Stimulated activated CD4-positive, alpha-beta T cell treated with anti-CD3 and anti-CD28 coated beads, Interleukin-4, amount 100 ng/mL, for 1 hour (primary cell): ENCODE results near the gene GAB4.
"Not testable (repeated sequence)": the region's sequence is repeated elsewhere in the genome, so short reads cannot be mapped to it uniquely, and the experiment has no call there.

Experiments used
- DNase-seq: peaks from one replicate; pipeline ENCODE4 v3.0.0-alpha.2; 2020

The GAB4 gene

DNA sequence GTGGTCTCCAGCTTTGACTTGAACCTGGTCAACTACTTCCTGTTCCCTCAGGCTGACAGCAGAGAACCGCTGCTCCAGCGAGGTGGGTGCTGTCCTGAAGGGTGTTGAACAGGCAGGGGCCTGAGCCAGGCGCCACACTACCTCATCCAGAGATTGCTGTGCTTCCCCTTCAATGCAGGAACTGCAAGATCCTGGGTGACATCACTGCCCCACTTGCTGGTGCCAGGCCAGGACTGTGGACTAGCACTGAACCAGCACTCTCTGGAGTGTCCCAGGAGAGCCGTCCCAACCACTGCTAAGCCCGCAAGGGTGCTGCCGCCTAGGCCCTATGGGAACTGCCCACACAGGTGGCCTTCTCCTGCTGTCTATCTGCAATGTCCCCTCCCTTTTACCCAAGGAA, 51.7 kb downstream of the GAB4 start:
- no peak for DNase-seq

DNA sequence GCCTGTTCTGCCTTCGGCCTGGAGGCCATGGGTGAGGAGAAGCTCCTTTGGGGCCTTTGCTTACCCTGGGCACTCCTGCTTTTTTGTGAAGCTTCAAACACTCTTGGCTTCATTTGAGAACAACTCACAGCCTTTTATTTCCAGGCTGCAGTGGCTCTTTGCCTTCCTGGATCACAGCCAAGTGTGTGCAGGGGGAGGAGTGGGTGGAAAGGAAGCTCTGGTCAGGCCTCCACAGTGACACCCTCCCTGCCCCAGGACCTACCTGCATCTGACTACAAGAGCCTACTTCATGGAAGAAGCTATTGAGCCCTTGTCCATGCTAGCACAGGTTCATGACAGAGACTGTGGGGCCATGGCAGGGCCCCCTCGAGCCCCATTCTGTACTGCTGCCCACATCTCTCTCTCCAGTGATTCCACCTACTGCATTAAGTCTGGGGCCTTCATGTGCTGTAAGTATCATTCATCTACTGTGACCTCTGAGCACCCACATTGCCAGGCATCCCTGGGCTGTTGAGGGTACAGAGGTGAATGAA, 52.3 kb downstream of the GAB4 start:
- DNase-seq = no peak

DNA sequence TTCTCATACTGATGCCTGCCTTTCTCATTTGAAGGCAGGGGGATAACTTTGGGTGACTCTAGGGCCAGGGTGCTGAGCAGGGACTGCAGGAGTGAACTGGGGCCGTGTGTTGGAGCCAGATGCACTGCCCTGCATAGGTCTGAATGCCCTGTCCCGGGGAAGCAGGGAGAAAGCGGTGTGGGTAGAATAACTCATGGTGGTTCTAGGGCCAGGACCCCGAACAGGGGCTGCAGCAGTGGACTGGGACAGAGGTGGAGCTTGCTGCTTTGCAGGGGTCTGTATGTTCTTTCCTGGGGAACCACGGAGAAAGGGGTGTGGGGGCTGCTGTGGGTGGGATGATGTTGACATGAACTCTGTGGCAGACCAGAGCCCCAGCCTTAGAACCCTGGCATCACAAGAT, 52.9 kb downstream of the GAB4 start:
- no peak for DNase-seq

DNA sequence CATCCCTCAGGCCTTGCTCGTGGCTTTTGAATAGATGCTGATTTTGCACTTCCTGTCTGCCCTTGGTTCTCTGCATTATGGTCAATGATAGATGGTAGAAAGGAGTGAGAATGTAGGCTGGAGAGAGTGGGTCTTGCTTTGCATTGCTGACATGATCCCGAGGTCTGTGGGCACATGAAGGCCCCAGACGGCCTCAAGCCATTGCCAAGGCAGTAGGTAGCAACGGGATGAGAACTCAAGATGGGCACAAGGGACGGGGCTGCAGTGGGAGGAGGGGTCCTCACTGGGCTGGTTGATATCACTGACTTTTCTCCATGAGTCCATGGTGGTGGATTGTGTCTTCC, 54.0 kb downstream of the GAB4 start:
- DNase-seq = no peak

DNA sequence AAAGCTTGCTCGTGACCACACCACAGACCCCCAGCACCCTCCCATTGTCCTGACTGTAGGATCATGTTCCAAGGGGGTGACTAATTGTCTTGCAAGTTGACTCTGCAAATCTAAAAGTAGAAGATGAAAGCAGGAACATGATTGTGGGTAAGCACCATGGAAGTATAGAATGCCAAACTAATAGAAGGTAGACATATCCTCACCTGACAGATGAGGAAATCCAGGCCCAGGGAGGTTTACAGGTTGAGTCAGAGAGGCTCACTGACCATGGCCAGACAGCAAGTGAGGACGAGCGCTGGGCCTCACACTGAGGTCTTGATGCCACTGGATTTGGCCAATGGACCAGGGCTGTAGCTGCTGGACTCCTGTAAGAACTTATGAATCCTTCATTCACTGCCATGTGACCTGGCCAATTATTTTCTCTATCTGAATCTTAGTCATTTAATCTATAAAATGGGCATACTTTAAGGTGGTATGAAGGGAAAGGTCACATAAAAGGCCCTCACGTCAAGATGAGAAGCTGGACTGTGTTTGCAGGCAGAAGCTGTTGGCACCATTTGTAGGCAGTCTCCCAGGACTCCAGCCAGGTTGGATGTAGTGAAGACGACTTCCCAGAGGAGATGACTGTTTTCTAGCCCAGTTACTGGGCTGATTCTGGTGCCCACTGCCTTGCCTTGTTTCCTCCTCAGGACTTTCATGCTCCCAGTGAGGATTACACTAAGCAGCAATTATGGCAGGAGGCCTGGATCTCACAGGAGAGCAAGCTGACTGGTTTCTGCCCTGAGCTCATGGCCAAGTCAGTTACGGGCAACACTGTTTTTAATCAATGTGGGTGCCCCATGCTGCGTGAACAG, 54.6 kb downstream of the GAB4 start:
- no peak for DNase-seq

DNA sequence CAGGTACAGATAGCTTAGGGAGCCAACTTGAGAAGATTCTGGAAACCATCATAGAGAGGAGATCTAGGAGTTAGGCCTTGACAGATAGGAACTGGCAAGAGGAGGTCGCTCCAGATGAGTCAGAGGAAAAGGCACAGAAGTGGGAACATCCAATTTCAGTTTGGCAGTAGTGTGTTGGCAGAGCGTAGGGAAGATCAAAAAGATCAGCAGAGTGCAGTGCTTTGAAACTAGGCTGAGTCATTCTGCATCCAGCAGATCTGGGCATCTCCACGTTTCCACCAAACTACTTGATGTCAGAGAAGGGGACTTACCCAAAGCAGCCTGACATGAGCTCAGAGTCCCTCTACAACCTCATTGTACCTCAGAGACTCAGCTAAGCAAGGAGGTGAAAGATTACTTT, 58.5 kb downstream of the GAB4 start:
- DNase-seq = no peak

DNA sequence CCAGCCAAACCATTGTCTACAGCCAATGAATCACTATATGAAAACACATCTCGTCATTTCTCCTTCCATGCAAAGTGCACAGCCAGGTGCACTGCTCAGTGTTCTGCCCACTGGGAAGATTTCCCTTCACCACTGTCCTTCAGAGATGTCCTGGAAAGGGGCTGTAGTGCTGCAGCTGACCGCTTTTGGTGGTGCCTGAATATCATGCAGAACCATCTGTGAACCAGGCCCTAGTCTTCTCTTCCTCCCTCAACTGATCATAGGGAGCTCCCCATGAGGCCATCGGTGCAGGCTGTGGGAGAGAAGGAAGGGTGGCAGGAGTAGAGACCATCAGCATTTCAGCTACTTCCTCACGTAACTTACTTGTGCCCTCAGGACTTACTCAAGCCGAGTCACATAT, 70.2 kb downstream of the GAB4 start:
- DNase-seq = no peak

DNA sequence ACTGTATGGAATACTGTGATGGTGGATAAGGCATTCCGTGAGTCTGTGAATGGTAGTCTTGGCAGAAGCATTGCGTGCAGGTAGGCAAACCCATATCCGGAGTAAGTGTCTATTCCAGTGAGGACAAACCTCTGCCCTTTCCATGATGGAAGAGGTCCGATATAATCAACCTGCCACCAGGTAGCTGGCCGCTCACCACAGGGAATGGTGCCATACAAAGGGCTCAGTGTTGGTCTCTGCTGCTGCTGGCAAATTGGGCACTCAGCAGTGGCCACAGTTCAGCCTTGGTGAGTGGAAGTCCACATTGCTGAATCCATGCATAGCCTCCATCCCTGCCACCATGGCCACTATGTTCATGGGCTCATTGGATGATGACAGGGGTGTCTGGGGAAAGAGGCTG, 70.8 kb downstream of the GAB4 start:
- DNase-seq = not testable (repeated sequence)

DNA sequence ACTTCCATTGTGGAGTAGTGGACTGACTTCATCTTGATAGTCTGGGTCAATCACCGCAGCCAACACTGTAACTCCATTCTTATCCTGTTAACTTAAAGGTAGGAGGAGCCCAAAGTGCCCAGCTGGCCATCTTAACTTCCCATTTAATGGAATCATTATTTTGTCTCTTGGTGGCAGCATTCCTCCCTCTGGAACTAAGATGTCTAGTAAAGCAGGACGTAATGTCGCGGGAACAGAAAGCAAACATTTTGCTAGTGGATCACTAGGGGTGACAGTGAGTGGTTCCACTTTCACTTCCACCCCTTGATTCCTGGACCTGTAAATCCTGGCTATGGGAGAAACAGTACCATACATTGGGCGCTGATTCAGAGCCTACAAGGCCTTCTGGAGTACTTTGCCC, 71.4 kb downstream of the GAB4 start:
- no peak for DNase-seq

DNA sequence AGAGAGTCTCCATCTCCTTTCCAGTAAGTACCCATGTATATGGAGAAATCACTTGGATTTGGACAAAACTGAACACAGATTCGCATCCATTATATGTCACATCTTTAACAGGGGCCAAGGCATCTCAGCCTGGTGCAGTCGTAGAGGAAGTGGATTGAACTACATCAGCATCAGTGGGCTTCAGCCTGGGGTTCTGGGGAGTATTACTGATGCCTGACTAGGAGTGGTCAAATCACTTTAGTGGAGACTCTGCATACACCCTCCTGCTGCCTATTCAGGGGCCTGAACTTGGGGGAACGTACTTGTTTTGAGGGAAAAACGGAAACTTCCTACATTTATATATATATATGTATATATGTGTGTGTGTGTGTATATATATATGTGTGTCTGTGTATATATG, 72.8 kb downstream of the GAB4 start:
- DNase-seq = no peak

DNA sequence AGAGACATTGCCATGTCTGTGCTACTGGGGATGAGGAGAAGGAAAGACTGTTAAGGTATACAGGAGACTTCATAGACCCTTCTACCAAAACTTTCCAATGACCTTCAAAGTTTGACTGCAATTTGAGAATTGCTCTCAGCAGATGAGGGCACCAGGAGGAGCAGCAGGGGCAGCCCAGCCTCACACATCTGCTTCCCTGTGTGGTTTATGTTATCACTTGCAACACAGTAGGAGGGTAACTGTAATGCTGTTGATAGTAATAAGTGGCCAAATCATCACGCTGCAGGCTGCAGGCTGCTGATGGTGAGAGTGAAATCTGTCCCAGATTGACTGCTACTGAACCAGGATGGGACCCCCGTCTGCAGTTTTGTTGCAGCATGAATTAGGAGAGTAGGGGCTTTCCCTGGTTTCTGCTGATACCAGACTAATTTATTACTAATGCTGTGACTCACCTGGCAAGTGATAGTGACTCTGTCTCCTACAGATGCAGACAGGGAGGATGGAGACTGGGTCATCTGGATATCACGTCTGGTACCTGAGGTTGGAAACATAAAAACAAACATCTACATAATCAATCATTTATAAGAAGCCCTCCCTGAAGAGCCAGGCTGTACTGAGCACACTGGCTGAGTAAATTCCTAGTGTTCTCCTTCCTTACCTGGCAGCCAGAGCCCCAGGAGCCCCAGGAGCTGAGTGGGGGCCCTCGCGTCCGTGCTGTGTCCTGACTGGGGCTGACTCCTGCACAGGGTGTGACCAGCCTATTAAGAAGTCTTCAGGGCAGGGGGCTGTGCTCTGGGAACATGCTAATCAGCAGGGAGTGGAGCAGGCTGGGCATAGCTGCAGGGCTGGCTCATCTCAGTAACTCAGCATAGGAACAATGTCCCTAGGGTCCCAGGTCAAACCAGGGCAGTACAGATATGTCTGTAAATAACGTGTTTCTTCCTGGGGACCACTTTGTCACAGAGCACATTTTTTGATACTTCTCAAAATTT, 74.4 kb downstream of the GAB4 start:
- no peak for DNase-seq

DNA sequence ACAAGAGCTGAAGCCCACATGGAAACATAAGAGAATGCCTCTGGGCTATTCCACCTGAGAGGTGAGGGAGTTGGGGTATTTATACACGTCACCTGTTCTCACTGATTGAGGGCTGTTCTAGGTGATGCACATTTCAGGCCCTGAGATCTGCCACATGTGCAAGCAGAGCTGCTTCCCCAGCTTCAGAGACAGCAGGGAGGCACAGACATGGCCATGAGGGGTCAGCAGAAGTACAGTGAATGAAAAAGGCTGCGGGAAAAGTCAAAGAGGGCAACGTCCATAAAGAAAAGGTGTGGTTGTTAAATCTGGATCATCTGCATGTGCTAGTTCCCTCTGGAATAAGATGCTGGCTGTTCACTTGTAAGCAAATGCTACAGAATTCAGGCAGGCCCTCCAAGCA, 75.4 kb downstream of the GAB4 start:
- DNase-seq = no peak

DNA sequence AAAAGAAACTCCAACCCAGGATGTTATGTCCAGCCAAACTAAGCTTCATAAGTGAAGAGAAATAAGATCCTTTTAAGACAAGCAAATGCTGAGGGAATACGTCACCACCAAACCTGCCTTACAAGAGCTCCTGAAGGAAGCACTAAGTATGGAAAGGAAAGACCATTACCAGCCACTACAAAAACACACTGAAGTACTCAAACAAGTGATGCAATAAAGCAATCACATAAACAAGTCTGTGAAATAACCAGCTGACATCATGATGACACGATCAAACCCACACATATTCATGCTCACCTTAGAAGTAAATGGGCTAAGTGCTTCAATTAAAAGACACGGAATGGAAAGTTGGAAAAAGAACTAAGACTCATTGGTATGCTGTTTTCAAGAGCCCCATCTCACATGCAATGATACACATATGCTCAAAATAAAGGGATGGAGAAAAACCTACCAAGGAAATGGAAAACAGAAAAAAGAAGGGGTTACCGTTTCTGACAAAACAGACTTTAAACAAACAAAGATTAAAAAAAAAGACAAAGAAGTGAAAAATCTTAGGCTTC, 82.5 kb downstream of the GAB4 start:
- DNase-seq = no peak

DNA sequence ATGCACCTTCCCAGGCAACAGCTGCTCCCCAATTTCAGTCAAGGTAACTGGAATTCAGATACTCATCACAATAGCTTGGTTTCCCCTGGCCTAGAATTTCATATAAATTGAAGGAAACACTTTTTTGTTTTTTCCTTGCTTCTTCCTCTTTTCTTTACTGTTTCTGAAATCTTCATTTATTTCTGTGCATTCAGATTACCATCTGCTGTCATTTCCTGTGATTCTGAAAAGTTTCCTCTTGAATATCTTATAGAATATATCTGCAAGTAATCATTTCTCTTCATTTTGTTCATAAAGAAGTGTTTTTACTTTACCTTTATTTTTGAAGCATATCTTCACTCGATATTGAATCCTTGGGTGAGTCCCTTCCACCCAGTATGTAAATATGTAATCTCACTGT, 85.3 kb downstream of the GAB4 start:
- DNase-seq = no peak

DNA sequence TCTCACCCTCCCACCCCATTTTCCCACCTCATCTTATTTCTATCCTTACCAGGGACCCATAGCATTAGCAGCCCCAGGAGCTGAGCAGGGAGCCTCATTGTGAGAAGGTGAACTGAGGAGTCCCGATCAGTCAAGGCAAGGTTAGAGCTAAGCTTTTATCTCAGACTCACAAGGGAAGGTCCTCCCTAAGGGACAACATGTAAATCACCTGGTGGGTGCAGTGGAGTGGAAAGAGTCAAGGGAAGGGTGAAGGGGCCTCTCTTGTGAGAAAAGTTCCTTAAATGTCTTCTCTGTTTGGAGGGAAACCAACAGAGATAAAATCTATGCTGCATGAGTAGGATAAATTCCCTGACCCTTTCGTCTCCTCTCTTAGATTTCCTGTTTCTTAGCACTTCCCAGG, 85.9 kb downstream of the GAB4 start:
- no peak for DNase-seq

DNA sequence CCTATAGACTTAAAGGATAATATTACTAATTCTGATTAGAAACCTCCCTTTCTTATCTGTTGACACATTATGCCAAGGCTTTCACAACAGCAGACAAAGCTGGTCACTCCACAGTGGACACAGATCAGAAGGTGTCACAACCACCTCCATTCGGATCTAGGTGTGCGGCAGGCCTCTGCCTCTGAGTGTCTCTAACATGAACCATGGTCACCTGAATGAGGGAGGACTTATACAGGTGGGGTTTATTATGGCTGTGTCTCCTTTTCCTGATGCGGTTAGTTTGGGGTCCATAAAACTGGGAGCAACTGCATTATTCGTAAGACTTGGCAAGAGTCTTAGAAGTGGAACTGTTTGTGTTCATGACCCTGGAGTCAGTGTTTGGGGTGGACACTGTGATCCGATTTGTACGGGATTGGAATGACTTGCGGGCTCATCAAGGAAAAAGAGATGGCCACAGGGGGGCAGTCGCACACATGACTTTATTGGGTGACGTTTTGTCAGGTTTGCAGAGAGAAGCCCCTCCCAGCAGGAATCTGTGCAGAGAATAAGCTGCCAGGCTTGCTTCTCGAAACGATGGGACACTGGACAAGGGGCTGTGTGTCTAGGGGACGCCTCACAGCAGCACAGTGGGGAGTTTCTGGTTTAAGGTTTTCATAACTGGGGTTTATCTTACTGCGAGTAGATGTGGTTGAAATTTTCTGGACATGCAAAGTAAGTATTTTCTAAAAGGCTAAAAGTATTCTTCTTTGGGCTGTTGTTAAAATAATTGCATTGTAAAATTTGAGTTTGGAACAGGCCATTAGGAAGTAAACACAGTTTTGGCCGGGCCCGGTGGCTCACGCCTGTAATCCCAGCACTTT, 90.6 kb downstream of the GAB4 start:
- peak; percentile 64 for DNase-seq

DNA sequence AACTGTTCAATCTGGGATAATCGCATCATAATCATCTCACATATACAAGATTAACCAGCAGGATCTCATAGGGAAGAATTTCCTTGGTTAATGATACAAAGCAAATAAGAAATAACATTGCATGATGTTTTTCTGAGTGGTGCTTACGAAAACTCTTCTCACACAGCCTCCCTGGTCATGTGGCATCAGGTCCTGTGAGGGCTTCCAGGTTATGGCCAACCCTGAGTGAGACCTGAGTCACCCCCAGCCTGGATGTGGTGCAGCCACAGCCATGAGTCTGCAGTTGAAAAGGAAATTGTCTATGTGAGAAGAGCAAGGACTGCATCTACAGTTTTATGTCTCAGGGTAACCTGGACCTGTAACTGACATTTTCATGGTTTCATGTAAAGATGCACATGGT, 92.3 kb downstream of the GAB4 start:
- no peak for DNase-seq

DNA sequence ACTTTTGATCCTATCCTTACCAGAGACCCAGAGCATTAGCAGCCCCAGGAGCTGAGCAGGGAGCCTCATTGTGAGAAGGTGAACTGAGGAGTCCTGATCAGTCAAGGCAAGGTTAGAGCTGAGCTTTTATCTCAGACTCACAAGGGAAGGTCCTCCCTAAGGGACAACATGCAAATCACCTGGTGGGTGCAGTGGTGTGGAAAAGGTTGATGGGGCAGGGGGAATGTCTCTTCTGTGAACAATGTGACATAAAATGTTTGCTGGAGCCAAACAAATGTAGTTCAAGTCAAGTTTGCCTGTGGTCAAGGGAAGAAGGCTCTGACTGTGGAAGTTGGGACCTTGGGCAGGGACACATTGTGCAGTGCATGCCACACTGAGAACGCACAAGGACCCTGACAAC, 93.1 kb downstream of the GAB4 start:
- not testable (repeated sequence) for DNase-seq

DNA sequence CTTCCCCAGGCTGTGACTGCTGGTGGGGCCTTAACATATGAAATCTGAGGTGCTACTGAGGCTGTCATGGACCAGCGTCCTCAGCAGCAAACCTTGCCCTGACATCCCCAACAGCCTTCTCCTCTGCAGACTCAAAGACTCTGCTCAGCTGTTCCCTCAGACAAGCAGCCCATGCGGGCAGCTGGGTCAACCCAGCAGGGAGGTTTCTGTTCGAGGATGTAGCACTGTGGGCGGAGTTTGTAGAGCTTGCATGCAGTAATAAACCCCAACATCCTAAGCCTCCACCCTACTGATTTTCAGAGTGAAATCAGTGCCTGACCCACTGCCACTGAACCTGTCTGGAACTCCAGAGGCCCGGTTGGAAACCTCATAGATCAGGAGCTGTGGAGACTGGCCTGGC, 94.0 kb downstream of the GAB4 start:
- no peak for DNase-seq

DNA sequence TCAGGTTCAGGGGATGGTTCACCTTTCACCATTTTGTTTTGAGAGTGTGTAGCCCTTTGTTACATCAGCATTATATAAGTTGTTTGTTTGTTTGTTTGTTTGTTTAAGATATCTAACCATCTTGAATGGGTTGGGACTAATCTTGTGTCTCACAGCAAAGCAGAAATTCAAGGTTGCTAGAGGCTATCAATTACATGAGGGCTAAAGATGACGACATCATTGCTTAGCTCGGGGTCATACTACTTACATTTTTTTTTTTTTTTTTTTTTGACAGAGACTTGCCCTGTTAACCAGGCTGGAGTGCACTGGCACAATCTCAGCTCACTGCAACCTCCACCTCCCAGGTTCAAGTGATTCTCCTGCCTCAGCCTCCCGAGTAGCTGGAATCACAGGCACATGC, 95.7 kb downstream of the GAB4 start:
- DNase-seq = no peak
